ENCODE measurements around the gene FIBIN.

The FIBIN gene

GRCh38 chr11:26993965-26994457 is at the start of gene FIBIN:
Gene FIBIN, plus strand, starts transcription at chr11:26994112. Its CDS starts 415 bp downstream, at chr11:26994527.
- no peak for TF ChIP-seq CTCF (IDR thresholded peaks at IDR 0.05; ENCODE audit: borderline replicate concordance, control extremely low read depth, extremely low read depth, insufficient read depth, missing control alignments)
- no peak for DNase-seq (ENCODE audit: low spot score)
- in situ Hi-C loops (cut with MboI; ENCODE audit: low sequenced_read_pairs, unreplicated experiment) = no loop called here

GRCh38 chr11:26944866-26945664 is 48.8 kb upstream of the FIBIN start:
- no peak for DNase-seq (ENCODE audit: low spot score)
- no peak for TF ChIP-seq CTCF (IDR thresholded peaks at IDR 0.05; ENCODE audit: borderline replicate concordance, control extremely low read depth, extremely low read depth, insufficient read depth, missing control alignments)
- in situ Hi-C loops (cut with MboI; ENCODE audit: low sequenced_read_pairs, unreplicated experiment) = no loop called here

GRCh38 chr11:26946257-26946716 is 47.6 kb upstream of the FIBIN start:
- DNase-seq (ENCODE audit: low spot score) = no peak
- TF ChIP-seq CTCF (IDR thresholded peaks at IDR 0.05; ENCODE audit: borderline replicate concordance, control extremely low read depth, extremely low read depth, insufficient read depth, missing control alignments) = no peak
- in situ Hi-C loops (cut with MboI; ENCODE audit: low sequenced_read_pairs, unreplicated experiment) = no loop called here

- DNase-seq (ENCODE audit: low spot score) = no peak
- in situ Hi-C loops (cut with MboI; ENCODE audit: low sequenced_read_pairs, unreplicated experiment) = no loop called here
- TF ChIP-seq CTCF (IDR thresholded peaks at IDR 0.05; ENCODE audit: borderline replicate concordance, control extremely low read depth, extremely low read depth, insufficient read depth, missing control alignments) = no peak
These were observed 46.5 kb upstream of the FIBIN start for GRCh38 chr11:26947379-26947844.

GRCh38 chr11:26947904-26948639 is 45.8 kb upstream of the FIBIN start:
- DNase-seq (ENCODE audit: low spot score) = no peak
- in situ Hi-C loops (cut with MboI; ENCODE audit: low sequenced_read_pairs, unreplicated experiment) = no loop called here
- TF ChIP-seq CTCF (IDR thresholded peaks at IDR 0.05; ENCODE audit: borderline replicate concordance, control extremely low read depth, extremely low read depth, insufficient read depth, missing control alignments) = no peak

- no peak for TF ChIP-seq CTCF (IDR thresholded peaks at IDR 0.05; ENCODE audit: borderline replicate concordance, control extremely low read depth, extremely low read depth, insufficient read depth, missing control alignments)
- in situ Hi-C loops (cut with MboI; ENCODE audit: low sequenced_read_pairs, unreplicated experiment) = no loop called here
- no peak for DNase-seq (ENCODE audit: low spot score)
These were observed 45.0 kb upstream of the FIBIN start for GRCh38 chr11:26948881-26949280.

Measured in GM13976 (cell line).